GM21786 (cell line): ENCODE results near the gene ANKRD33B.

Experiments used
- ATAC-seq: cut with Tn5 transposase; IDR thresholded peaks from one replicate; pipeline ENCODE4 v1.9.1; 2021; ENCODE audit not compliant: unreplicated experiment

Gene ANKRD33B

DNA sequence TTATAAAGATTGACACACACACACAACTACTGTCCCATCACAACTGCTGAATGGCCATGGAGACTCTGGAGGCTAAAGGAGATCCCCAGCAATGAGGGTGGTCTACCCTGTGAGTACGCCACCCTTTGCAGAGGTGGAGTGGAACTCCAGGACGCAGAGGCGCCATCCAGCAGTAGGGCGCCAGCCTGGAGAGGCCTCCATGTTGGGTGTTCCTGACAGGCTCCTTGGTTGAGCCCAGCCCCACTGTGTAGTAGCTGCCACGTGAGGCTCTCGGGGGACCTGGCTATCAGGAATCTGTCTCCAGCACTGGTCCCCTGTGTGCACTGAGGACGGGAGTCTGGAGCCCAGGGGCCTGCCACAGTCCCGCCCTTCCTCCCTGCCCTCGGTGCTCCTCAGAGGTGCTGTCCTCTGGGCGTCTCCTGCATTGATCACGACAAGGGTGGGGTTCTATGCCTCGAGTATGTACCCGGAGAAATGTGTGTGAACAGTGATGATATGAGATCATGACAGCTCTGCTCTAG lies 124.8 kb downstream of the ANKRD33B start:
- ATAC-seq, result no peak

DNA sequence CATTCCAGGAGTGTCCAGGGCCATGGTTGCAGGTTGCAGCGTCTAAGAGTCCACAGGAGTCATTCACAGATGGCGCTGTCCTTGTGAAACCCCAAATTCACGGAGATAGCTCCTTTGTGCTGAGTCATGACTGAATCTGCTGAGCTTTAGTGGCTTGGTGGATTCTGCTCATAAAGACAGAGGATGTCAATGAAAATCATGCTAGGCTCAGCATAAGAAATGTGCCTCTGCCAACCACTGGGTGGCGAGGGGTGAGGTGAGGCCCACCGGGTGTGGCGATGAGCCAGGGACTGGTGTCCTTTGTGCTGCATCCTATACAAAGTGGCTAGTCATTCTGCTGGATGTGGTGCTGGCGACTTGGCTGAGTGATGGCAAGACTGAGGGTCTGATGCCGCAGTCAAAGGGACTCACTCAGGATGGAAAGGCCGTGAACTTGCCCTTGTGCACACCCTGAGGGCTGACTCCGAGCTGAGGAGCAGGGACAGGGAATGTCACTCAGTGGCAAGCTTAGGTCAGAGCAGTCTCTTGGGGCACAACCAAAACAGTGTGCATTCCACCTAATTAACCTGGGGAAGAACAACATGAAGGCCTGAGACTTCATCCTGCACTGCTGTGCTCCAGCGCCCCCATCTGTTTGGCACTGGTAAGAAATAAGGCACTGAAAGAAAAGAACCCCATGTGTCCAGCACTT lies 125.7 kb downstream of the ANKRD33B start:
- ATAC-seq, result no peak

DNA sequence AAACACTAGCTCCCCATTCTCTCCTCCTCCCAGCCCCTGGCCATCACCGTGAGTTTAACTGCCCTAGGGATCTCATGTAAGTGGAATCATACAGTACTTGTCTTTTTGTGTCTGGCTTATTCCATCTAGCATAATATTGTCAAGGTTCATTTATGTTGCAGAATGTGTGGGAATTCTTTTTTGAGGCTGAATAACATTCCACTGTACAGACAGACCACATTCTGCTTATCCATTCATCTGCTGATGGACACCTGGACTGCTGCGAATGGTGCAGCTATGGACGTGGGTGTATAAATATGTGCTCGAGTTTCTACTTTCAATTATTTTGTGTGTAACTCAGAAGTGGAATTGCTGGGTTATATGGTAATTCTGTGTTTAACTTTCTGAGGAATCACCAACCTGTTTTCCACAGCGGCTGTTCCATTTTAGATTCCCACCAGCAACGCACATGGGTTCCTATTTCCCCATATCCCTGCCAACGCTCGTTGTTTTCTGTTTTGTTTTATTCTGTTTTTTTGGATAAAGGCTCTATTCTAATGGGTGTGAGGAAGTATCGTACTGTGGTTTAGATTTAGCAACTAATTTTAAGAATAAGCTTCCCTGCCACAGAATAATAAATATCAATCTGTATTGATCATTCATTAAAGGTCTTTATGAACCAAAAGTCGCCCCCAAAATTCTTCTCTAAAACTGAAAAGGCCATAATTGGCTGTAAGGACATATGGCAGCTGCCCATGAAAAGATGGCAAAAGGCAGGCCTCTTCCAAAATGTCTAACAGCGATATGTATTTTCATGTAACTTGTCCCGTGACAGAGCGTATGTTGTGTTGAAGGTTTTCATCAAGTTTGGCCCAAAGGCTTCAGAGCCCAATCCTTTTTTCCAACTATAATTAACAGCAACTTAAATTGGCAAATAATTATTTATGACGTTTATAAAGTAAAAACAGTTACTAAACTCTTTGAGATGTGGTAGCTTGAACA lies 126.9 kb downstream of the ANKRD33B start:
- no peak for ATAC-seq

DNA sequence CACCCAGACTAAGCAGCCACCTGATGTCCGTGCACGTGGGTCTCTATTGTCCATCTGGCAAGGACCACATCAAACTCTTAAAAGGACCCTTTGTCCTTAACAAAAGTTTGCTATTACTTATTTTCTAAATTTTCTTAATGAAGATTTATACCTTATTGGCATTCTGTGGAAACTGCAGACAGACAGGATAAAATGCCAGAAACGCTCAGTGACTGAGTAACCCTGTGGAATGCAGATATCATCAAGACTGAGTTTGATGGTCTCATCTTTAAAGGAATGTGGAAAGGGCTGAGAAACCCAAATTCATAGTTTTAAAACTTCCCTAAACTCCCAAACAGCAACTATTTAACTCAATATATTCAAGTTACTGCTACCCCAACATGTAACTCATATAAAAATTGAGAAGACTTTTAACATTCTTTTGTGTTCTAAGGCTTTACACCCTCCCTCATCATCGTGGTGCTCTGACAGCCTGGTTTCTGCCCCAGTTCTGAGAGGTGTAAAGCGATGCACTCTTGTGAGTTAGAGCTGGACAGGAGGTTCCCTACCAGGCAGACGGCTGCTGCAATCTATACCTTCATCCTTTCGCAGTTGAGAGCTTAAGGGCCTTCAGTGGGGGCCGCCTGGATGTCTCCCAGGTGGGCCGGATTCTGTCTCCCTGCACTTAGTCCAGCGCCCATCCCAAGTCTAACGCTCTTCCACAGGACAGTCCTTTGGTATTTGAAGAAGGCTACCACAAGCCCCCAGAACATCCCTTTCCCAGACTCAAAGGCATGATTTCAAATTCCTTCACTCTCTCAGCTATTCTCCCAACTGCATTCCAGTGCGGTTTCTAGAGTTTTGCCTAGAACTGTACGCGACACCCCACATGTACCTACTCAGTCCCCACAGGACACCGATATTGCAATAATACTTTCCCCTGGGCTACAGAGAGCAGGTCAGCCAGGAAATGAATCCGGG lies 128.2 kb downstream of the ANKRD33B start:
- ATAC-seq, result no peak

DNA sequence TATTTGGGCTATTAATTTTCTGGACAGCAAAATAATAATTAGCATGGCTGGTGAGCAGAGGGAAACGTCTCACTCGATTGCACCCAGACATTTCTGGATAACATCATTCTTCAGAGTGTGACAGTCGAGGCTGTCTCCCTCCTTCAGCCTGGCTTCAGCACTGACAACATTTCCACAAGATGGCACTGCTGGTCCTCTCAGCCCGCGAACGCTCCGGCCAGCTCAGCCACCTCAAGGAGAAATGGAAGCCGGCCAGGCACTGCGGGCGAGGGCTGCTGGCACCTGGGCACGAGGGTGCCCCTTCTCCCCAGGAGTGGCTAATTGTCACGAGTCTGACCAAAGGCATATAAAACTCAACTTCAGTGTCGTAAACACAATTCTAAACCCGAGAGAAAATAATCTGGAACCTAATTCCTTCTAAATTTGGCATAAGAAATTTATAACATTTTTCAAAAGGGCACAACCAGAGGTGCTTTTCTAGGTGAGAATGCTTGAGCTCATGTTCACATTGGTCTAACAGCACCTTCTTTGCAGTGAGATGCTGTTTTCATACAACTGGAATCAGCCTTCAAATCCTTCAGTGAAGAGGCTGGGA lies 131.3 kb downstream of the ANKRD33B start:
- ATAC-seq, result peak; percentile 38

DNA sequence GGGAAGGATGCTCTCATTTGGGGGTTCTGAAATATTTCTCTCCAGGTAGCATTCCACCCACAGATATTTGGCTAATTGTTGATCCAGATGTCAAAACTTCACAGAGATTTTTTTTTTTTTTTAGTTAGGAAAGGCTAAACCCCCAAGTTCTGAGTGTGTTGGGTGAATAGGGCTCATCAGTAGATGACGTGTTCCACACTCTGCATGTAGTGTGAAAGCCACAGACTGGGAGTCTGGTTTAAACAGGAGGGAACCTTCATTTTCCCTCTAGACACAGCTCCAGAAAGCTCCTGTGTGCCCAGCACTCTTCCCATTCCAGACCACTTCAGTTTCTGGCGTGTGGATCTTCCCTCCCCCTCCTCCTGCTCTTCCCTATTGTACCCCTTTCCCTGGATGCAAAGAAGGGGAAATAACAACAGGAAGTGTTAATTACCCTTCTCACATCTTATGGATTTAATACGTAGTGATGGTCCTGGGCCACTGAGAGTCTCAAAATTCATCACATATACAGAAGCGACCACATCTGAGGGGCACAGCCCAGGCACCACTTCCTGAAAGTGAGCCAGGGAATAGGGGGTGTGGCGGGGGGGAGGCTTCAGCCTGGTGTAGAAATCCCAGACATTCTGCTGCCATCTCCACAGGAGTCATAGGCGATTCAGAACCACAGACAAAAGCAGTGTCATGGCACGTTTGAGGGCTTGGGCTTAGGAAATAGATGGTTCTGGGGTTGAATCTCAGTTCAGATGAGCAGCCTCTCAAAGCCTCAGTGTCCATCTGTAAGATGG lies 132.1 kb downstream of the ANKRD33B start:
- no peak for ATAC-seq

DNA sequence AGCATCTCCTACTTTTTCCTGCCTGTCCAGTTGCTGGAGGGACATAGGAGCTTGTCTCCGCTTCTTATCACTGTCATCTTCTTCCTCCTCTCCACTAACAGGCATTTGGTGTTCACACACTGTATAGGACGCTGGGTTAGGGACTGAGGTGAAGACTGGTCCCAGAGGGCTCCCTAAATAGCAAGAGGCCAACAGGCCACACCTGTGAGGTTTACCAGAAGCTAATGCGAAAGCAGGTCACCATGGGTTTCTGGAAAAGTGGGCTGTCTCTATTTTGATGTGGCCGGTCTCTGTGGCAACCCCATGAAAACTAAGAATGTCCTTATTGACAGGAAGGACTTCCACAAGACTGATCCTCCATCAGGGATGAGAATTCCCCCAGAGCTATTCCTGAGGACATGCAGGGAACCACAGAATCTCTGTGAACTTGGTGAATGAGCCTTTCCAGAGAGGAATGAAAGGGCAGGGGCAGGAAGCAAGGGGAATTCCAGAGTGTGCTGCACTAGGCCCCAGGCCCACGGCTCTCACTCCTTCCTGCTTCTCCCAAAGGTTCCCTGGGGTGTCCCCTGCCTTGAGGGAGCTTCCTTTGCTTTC lies 135.5 kb downstream of the ANKRD33B start:
- peak; percentile 41 for ATAC-seq

DNA sequence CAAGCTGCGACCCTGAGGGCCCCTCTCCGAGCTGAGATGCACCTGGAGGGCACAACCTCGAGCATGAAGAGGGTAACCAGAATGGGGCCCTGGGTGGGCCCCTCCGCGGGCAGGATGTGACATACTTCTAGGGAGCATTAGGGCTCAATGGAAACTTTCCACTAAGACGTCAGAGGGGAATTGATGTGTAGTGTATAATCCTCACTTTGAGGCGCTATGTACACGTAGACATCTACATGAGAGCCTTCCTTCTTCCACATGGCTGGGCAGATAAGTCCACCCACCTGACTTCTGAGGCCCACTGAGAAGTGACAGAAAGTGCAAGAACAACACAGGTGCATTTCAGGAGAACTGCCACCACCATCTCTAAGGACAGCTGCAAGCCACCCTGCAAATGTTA lies 136.1 kb downstream of the ANKRD33B start:
- peak; percentile 71 for ATAC-seq

DNA sequence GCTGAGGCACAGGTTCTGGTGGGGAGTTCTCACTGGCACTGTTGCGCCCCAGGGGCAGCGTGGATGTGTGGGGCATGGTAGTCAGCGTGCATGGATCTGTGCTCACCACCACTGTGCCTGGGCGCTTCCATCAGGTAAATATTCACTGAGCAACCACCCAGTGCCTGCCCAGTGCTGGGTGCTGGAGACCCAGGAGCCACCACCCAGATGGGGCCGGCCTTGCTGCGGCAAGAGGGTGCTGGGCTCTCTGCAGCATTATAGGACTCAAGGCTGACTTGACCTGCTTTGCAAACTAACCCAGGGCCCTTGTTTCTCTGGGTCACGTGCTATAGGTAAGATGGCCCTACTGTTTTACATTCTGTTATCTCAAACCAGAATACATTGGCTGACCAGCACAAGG lies 136.6 kb downstream of the ANKRD33B start:
- ATAC-seq, result no peak

DNA sequence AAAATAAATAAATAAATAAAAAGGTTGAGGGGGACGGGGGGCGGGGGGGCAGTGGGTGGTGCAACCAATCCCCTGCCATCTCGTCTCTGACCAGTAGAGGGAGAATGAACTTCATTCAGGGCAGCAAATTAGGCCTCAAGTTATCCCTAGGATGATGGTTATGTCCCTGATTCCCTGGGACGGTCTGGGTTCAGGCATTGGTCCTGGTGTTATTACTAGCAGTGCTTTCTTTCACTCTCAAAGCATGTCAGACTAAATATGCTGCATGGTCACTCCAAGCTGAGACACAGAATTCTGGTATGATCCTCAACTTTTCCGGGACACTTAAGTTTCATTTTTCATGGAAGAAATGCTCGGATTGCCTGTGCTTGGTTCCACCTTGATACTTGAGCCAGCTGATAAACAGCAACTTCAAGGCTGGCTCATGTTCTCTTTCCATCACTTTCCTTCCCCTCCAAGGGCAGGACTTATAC lies 137.7 kb downstream of the ANKRD33B start:
- no peak for ATAC-seq

DNA sequence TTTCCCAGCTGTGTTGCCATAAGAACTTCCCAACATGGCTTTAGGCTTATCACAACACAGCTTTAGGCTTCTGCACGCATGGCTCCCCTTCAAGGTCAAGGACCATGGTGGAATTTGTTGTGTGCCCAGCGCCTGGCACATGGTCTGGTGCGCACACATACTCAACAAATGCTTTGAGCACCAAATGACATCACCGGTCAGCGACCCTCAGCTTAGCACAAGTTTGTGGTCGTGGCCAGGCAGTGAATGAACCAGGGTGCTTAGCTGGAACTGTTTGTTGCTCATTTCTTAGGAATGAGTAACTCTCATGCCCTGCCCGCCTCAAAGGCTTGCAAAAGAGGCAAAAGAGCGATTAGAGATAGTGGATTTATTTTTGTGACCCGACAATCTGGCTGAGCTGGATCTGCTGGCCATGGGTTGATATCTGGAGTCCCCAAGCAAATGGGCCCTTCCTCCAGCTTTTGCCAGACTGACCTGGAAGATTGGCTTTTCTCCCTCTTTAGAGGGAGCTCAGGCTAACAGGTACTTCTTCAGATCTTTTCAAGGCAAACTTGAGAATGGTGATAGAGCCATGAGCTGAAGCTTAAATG lies 138.3 kb downstream of the ANKRD33B start:
- ATAC-seq, result no peak

DNA sequence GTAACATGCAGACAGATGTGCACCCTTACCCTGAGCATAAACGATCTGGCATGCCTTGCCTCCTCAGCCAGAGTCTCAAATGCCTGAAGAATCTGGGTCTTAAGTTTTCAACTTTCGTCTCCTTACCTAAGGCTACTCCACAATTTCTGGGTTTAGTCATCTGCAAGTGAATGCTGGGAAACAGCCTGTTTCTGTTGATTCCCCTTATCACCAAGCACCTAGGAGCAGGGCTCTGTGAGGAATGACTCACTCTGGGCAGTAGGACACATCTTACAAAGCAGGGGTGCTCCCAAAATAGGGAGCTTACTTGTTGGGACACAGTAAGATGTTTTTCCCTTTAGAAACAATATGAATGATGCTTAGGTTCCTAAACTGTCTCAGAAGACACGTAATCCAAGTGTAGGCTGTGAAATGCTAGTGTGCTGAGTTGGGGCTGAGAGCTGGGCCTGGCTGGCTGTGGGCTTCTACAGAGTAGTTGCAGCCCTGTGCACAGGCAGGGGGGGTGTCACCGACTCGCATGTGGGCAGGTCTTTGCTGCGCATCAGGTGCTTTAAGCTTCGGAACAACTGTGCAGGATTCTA lies 139.1 kb downstream of the ANKRD33B start:
- no peak for ATAC-seq

DNA sequence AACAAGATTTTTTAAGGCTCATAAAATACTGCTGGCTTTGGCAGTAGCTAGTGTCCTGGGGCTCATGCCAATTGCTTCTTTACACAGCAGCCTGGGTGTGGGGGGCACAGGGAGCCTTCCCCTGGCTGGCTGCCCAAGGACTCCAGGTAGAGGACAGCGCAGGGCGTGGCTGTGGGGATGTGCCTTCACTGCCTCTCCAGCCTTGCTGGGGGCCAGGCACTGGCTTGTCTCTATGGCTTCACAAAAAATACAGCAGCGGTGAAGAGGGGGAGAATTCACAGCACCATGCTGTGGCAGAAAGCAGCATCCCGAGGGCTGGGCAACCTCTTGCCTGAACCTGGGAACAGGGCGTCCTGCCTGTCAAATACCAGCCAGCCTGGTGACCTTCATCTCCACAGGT lies 139.8 kb downstream of the ANKRD33B start:
- ATAC-seq, result no peak

DNA sequence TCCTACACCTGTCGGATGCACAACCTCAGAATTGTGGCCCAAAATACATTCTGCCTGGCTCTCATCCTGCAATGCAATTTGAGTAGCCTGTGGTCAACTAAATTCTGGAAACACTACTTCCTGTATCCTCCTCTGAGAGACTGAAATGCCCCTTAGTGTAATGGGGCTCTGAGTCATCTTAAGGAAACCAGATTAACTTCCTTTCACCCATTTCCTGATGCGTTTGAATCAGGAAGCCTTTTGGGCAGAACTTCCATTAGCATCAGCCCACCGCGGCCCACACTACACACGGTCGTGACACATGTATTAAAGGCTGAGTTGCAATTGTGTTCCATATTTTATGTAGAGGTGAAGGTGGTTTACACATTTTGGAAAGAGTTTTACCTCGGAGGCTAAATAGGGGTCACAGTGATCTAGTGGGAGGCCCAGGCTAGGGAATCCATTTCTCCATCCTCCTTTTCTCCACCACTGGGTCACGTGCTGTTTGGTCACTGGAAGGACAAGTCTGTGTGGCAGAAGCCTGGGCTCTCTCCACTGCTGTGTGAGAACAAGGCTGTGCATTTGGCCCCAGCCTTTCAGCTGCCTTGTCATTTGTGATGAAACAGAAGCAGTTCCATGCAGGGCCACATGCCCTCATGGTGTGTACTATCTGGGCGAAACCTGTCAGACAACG lies 141.2 kb downstream of the ANKRD33B start:
- ATAC-seq, result no peak

DNA sequence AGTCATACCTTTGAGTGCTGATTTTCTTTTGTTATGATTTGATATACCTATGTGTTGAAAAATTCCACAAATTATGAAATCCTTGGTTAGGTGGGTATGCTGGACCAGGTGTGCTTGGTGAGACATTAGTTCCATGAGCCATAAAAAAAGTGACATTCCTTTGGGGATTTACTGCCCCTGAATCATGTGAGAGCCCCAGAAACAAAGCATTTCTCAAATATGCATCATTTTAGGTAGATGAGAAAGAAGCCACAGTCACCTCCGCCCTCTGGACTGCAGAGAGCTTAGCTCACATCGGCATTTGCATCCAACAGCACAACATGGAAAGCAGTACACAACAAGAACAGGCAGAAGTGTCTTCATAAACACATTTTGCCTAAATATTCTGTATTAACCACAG lies 141.9 kb downstream of the ANKRD33B start:
- no peak for ATAC-seq

DNA sequence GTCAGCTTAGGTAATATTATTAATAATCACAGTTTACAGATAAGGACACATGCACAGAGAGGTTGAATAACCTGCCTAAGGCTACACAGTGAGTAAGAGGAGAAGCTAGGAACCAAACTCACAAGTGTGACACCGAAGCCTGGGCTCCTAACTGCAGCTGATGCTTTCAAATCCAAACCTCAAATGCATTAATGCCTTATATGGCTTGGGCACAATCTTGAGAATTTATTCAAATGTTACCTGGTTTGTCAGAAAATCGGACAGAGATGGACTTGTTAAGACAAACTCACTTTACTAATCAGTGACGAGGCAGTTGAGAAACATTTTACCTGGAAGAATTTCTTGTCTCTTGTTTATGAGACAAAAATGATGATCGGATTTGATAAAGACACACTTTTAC lies 142.5 kb downstream of the ANKRD33B start:
- no peak for ATAC-seq
